ENCODE results near the gene HS6ST3.

HS6ST3 gene

DNA sequence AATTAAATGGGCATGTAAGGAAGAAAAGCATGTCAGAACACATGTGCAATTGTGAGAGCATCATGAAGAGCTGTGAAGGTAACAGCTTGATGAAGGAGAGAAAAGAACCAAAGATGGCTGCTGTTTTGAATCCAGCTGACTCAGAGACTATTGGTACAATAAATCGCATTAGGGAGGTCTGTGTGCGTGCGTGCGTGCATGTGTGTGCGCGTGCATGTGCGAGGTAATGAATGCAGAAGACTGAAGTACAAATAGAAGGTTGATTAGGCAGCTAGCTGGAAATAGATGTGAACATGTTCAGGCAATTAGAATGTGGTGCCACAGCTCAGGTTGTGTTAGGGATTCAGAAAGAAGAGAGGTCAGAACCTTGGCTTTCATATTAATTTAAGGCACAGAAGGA, 463.9 kb downstream of the HS6ST3 start:
- DNase-seq: no peak

DNA sequence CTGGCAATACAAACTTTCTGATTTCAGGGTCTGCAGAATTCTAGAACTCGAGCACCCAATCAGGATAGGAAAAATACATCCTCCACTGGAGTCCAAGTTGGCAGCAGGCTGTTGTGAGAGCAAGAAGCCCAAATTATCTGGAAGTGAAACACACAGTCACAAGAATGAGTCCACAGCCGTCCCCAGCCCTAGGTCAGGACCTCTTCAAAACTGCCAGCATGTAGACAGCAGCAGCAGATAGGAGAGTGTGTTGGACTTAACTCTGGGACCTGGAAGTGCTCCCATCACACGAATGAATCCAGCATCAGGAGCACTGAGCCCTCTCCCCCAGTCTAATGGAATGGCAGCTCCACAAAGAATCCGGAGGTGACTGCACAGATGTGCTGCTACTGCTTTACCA, 483.7 kb downstream of the HS6ST3 start:
- no peak for DNase-seq

DNA sequence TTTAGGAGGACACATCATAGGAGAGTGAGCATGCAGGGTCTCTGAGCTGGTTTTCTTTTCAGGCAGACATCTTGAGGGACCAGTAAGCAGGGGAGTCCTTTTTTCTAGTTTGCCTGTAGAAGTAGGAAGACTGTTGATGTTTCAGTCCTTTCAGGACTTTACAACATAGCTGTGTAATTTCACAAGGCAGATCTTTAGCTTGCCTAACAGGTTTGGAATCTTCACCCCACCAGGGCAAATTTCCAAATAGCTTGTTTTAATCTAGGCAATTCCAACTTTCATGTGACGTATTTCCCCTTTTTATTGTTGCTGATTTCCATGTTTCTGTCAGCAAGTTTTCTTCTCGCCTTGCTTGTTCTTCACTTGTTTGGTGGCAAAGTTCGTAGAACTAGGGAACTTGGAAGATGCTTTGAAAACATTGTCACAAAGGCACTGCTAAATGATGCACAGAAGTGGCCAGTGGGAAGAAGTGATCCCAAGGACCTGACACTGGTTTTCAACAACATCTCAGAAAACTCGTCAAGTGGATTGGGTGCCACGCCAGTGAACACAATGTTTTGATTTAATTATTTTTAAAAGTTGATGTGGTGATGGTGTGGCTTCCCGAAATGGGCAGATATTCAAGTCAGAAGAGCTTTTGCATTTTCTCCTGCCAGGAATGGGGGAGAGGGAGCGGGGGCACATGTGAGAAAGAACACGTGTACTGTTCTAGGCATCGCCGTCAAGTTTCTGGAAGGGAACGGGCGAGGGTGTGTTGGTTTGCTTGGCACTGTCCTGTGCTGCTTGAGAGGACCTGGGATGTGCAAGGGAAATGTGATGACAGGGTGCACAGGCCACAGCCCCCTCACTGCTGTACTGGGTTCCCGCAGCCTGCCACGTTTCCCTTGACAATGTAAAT, 485.8 kb downstream of the HS6ST3 start:
- no peak for DNase-seq

DNA sequence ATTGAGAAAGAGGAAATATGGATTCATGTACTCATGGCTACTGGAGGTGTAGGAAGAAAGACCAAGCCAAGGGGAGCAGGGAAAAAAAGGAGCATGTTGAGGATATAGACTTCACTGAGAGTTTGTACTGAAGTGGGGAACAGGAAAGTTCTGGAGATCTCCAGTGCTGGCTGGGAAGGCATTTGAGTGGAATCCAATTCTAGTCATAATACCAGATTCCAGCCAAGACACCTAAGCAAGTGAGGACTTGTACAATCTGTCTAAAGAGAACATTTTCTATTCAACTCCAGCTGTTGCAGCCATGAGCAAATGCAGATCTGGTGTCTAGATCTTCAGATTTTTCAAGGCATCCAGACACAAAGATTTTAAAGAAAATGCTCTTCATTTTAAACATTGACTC, 491.8 kb downstream of the HS6ST3 start:
- DNase-seq: no peak

DNA sequence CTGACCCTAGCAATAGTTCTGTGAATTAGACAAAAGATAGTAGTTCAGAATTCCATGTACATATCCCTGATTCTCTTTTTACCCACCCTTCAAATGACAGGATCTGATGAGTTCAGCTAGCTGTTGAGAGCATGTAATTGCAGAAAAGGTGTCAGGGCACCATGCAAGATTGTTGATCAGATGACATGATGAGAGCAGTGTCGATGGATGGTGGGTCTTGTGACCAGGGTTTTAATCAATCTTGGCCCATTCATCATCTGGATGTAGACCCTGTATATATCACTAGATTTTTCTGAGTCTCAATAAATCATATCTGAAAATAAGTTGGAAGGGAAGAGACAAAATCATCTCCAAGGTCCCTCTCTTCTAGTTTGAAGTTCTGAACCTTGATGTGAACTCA, 525.3 kb downstream of the HS6ST3 start:
- no peak for DNase-seq

DNA sequence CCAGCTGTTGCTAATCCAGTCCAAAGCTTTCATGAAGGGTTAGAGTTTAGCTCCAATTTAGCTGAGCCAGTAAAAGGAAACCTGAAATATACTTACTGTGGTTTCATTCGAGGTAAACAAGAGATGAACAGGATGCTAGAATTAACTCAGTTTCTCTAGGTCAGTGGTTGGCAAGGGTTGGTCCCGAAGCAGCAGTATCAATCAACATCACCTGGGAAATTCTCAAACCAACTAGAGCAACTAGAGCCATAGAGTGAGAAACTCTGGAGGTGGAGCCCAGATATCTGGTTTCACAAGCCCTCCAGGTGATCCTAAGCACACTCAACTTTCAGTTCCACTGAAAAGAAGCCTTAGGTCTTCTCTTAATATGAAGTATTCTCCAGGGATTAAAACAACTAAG, 527.6 kb downstream of the HS6ST3 start:
- no peak for DNase-seq

DNA sequence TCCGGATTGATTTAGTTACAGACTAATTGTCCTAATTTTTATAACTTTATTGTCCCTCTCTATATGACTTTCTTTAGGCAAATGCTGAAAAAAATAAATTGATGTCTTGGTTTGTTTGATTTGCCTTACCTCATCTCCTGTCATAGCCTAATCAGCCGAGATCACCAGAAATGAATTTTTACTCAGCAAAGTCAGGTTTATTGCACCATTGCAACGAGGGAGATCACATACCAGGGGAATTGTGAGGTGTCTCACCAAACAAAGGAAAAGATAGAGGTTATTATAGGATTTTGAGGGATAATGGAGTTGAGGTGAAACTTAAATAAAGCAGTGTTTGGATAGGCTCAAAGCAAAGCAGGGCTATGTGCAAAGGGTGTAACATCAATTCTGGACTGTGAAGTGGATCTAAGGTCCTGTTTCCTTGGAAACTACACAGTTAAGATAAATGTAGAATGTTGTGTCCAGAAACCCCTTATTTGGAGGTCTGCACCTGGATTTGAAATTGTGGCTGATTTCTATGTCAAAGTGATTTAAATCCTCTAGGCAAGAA, 531.8 kb downstream of the HS6ST3 start:
- DNase-seq: no peak

DNA sequence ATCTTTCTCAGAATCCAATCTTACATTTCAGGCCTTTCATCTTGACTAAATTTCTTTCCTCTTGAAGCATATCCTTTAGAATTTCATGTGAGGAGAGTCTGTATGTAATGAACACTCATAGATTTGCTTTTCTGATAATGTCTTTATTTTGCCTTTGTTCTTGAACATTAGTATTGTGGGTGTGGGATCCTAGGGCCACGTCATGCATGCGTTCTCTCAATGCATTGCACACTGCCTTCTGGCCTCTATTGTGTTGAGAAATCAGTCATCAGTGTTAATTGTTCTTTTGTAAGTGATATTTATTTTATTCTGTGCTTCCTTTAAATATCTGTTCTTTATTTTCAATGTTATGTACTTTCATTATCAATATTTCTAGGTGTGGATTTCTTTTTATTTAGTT, 539.4 kb downstream of the HS6ST3 start:
- no peak for DNase-seq

DNA sequence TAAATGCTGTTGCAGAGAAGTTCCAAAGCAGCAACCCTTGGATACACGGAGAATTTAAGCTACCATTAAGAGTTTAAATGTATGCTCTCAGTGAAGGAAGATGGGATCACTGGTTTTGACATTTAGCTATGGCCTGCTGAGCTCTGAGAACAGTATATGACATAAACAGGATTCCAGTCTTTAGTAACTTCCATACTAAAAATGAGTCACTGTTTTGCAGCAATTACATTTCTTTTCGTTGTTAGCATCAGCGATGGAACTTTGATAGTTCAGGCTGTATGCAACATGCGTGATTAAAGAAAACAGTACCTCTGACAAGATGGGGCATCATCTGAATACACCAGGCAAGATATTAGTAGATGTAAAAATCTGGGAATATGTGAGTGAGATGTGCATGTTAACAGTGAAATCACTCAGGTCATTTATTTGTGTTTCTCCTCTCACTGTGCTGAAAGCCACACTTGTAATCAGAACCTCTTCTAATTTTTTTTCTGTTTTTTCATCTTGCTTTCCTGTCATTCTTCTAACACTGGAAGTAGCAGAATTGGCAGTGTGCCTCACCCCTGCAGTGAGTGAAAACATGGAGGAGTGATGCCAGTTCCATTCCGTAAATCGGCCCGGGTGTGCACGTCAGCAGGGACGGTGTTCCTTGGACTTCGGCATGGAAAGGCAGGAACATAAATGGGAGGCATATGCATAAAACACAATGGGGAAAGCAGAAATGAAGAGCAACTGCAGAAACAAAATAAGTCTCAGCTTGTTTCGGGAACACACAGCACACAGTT, 542.8 kb downstream of the HS6ST3 start:
- no peak for DNase-seq

DNA sequence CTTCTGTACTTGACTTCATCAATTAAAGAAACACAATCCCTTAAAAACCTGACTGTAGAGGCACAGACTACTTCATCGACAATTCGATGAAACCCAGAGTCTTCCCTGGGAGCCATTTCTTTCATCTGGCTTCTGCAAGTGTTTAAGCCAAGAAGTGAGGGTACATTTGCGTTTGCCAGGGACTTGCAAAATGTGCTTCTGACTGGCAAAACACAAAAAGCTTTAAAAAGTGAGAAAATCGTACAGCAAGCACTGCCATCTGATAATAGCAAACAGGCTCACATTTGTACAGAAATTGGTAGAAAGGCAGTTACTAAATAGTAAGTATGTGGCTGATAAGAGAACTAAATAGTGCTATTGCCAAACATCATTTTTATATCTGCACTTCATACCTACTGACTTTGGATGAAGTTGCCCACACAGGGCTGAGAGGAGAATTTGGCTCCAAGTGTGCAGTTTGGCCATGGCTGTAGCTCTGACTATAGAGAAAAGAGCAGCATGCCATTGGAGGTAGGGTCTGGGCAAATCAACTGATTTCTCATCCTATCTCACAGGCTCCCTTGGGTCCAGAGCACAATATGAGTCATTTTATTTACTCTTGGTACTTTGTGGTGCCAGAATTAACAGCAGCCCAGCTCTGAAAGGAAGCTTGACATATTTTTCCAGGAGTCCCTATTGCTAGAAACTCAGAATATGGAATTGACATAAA, 546.2 kb downstream of the HS6ST3 start:
- no peak for DNase-seq

DNA sequence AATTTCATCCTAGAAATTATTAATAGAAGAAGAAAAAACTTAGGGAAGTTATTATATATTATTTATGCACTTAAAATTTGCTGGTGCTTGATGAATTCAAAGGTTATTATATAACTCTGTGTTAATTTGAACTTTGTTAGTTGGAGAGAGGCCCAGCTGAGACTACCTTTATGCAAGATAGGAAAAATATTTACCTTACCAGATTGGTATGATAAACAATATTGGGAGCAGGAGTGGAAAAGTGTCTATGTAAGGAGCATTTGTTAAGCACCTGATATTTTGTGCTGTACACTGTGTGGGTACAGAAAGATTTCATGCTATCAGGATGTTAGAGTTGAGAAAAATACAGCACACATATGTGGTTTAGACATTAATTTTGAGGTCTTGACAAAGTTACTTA, 547.1 kb downstream of the HS6ST3 start:
- no peak for DNase-seq

DNA sequence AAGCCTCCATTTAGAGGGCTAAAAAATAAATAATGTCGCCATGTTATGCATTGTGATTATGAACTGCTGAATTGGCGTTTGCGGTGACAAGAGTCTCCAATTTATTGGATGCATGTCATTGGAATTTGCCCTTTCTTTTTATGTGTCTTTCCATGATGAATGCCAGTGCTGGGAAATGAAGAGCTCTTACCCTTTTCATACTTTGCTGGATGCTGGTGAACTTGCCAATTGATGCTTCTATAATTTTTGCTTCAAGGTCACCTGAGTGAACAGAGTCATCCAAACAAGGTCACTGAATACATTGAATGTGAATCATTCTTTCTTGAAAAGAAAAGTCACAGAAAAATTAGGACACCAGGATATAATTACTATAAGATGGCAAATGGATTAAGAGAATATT, 556.2 kb downstream of the HS6ST3 start:
- DNase-seq: no peak

DNA sequence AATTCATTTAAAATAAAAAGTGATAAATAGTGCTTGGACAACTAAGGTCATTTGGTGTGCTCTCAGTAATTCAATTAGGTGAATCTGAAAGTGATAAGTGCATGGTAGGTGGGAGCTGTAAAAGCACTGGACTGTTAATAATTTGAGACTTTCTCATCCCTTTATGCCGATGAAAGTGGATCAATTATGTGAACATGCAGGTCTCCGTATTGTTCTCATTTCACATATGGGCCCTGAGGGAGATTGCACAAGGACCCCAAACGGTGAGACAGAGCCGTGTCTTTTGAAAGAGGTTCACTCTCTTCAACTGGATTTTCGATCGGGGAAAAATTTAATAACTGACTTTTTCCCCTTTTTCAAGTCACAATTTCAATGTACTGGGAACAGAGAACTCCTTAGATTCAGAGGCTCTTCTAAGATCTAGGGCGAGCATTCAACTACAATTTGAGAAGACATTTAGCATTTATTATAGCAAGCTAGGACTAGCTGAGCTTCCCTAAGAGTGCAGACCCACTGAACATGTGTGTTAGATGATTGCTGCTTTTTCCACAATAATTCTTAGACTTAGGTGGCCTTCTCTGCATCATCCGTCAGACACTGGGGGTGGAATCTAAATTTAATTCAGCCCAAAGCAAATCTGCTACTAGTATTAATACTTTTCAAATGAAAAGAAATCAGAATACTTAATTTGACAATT, 556.8 kb downstream of the HS6ST3 start:
- DNase-seq: no peak

DNA sequence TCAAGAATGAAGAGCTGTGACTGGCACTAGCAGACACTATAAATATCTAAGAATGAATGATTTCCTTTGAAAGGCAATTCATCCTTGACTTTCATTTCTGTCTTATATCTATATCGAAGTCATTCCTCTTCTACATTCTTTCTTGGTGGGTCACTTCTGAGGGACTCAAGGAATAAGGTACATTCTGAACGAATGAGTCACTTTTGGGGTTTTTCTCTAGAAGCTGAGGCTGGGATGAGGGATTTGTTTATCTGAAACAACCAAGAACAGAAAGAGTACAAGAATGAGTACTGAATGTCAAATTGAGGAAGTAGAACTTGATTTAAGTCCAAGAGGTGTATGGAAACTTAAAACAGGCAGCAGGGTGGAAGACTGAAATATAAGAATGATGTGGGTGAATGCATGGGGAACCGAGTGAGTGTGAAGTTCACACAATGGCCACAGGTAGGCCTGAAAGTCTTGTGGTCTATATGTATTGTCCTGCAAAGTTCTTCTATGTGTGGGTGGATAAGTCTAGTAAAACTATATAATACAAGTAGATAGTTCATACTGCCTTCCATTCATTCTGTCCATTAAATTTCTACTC, 560.5 kb downstream of the HS6ST3 start:
- DNase-seq: no peak

DNA sequence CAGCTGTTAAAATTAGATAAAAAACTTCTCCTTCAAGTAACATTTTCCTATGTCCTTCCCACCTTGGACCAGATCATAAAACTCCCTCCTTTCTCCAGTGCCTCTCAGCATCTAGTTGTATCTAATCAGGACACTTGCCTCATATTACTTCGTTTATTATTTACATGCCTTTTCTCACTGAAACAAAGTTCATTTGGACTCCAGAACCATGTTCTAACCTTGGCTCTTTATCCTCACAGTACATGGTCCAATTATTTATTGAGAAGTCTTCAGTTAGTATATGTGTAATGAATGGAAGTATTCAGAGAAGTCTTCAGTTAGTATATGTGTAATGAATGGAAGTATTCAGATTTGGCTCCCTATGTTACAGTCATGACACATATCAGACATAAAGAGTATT, 561.7 kb downstream of the HS6ST3 start:
- no peak for DNase-seq

DNA sequence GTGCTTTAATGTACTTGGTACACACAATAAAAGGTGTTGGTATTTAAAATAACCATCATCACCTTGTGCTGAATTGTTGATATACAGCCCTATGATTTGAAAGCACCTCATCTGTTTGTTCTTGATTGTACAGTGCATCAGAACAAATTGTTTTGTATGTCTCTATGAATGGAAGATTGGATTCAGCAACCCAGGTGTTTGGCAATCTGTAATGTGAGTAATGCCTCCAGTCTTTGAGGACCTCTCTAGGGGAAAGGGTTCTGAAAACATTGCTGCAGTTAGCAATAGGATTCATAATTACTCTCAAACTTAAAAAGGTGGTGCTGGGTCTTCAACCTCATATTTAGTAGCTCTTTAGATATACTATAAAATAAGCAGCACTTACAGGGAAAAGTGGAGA, 562.6 kb downstream of the HS6ST3 start:
- DNase-seq: no peak

DNA sequence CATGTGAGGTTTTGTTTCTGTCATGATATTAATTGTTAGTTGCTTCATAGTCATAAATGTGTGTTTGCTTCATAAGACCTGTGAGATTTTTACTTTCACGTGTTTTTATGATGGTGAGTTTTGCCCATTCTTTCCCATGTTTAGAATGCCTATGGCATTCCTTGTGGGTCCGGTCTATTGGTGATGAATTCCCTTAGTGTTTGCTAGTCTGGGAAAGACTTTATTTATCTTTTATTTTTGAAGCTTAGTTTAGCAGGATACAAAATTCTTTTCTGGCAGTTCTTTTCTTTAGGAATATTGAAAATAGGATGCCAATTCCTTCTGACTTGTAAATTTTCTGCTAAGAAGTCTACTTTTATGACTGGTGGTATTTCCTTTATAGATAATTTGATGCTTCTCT, 571.7 kb downstream of the HS6ST3 start:
- DNase-seq: no peak

DNA sequence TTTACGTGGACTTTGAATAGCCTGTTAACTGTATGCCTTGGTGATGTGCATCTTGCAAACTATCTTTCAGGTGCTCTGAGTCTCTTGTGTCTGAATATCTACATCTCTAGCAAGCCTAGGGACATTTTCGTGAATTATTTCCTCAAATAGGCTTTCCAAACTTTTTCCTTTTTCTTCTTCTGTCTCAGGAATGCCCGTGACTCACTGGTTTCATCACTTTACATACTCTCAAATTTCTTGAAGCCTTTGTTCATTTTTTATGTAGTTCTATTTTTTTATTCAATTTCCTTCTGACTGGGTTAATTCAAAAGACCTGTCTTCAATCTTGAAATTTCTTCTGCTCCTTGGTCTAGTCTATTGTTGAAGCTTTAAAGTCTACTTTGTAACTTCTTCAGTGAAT, 572.1 kb downstream of the HS6ST3 start:
- DNase-seq: no peak

DNA sequence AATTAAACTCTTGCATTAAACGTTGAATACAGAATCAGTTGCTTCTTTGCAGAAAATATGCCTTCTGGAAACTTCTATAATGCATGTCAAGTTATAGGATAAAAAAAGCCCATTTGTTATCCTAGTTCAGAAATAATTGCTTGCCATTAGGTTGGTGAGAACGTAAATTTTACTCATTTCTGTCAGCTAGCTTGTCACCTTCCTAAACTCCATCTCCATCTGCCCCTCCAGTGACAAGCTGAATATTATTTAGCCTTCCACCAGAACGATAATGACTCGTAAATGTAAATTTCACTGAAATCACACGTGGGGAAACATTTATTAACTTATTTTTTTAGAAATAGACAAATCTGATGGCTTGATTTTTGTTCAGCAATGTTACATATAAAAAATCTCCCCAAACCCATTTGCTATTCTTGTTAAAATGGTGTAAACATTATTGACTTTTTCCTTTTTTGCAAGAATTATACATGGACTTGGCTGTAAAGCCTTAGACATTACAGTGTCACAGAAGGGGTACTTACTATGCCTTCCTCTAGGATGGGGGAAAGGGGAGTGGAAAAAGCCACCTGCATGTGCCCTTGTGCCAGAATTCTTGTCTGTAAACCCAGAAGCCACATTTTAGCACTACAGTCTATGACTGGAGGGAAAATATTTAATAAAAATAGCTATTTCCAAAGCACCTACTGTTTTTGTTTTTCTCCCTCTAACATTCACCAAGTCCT, 577.5 kb downstream of the HS6ST3 start:
- DNase-seq: no peak

DNA sequence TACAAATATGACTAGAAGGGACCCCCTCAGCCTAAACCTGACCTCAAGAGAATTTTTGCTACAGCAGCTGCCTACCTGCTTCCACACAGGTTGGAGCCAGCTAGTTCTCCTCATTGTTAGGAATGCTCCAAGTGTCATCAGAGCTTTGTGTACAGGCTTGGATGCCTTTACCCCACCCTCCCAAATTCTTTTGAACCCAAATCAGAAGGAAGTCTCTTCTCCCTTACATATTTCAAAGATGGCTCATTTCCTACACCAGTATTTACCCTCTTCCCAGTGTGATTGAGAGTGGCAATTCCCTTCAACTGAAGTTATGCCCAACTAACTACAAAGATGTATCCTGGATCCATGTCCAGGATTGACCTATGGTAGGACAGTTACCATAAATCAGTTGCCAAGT, 581.2 kb downstream of the HS6ST3 start:
- no peak for DNase-seq

DNA sequence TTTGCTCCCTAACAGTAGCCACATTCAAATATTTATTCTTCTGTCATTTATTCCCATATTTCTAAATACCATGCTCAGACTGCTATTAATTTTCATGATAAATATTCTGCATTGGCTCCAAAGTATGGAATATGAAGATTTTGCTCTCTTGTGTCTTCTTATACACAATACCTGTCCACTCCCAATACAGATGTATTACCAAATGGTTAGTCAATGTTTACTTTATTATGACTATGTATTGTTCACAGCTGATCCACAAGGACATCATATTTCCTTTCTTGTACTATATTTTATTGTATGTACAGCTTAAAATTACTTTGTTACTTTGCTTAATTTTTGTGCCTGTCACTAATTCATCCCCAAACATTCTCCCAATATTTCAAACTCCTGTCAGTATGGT, 582.1 kb downstream of the HS6ST3 start:
- no peak for DNase-seq

DNA sequence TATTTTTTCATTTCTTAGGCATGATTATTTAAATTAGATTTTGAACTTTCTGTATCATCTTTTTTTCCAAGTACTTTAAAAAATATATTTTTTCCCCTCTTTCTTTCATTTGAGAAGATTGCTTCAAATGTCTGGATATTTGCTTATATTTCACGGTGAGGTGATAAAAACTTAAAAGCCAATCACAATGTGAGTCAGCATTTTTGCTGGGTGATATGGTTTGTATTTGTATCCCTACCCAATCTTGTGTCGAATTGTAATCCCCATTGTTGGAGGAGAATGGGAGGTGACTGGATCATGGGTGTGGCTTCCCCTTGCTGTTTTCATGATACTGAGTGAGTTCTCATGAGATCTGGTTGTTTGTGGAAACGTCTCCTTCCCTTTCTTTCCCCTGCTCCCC, 583.9 kb downstream of the HS6ST3 start:
- DNase-seq: no peak

Measured in AML-193 (cell line).